ENCODE data around the gene SUGT1. TPM values are rescaled to one million over a fixed set of nuclear protein-coding genes. Genes with fewer than 3 reads are reported as not detected.

Gene SUGT1
- total and polyA plus RNA-seq, 2 donors (not counting 3 experiments of a cell fraction or from before 2014, with no cell fraction given), result 21.7 to 78.8 TPM

- Histone ChIP-seq H2AFZ (ENCODE audit: low read depth, low read length) (no peak overlapping the region), H3K9me3 (replicated peaks; ENCODE audit: control insufficient read depth, insufficient read depth, low read length) (no peaks in the 10 kb centered on the region), H3K4me1 (ENCODE audit: control insufficient read depth, extremely low read depth, insufficient read depth, low read length) (peaks cover 13% of the 10 kb centered on the region), H3K4me3 (replicated peaks in 1 of 3; ENCODE audit: insufficient read depth in 1 of 3, low read depth in 1 of 3, low read length in 3 of 3) (no peak overlapping the region), H3K36me3 (ENCODE audit: control insufficient read depth in 2 of 2, extremely low read depth in 1 of 2, insufficient read depth in 2 of 2, low read length in 2 of 2) (no peaks in the 10 kb centered on the region), H3K4me2 (ENCODE audit: insufficient read depth, low read length) (no peak overlapping the region), H3K27ac (ENCODE audit: insufficient read depth, low read depth, low read length) (no peak overlapping the region), H3K9ac (replicated peaks; ENCODE audit: extremely low read depth, insufficient read depth, low read length) (no peak overlapping the region), H3K9me1 (replicated peaks; ENCODE audit: control insufficient read depth, extremely low read depth, insufficient read depth, low read length) (no peaks in the 10 kb centered on the region), H3K79me2 (ENCODE audit: control insufficient read depth, insufficient read depth, low read length) (no peaks in the 10 kb centered on the region), H4K20me1 (replicated peaks; ENCODE audit: control insufficient read depth, extremely low read depth, insufficient read depth, low read length) (no peaks in the 10 kb centered on the region), H3K27me3 (ENCODE audit: control insufficient read depth in 2 of 2, insufficient read depth in 2 of 2, low read length in 2 of 2) (no peaks in the 10 kb centered on the region)
- no TSS peak for BruUV-seq (replicated peaks)
- intact Hi-C loops (cut with micrococcal nuclease) (no loop called here), dilution Hi-C loops (cut with MboI; ENCODE audit: extremely low pct_ligation_motif_present, low sequenced_read_pairs) (no loop called here)
- FAIRE-seq, result no peak
- DNase-seq (ENCODE audit: low read depth, low spot score), result no peak
- ChIA-PET POLR2A (no interaction called here), CTCF (interaction anchor here (1.1 to 1.8 kb wide), 3 partner anchors 17 to 262 kb away, joined by 4 to 5 read pairs (median 5); no protein-coding TSS in a partner anchor)
- no peak for TF ChIP-seq CTCF (IDR thresholded peaks at IDR 0.05; ENCODE audit: extremely low read depth in 1 of 2, insufficient read depth in 1 of 2, low read depth in 1 of 2, low read length in 2 of 2)
- no peak for TF ChIP-seq FOS (IDR thresholded peaks at IDR 0.05; ENCODE audit: borderline replicate concordance, insufficient read depth, low read length)
- no peak for TF ChIP-seq EZH2 (IDR thresholded peaks at IDR 0.05; ENCODE audit: borderline replicate concordance, low read depth, low read length, severe bottlenecking)
- TF ChIP-seq POLR2A (IDR thresholded peaks at IDR 0.05; ENCODE audit: low read depth, low read length), result no peak
- no peak for TF ChIP-seq GATA2 (IDR thresholded peaks at IDR 0.05; ENCODE audit: insufficient read depth, insufficient read length, low read depth, low read length)
- no peak for TF ChIP-seq JUN (IDR thresholded peaks at IDR 0.05; ENCODE audit: borderline replicate concordance, insufficient read depth, insufficient read length, low read depth)
- no peak for TF ChIP-seq POLR2AphosphoS5 (IDR thresholded peaks at IDR 0.05; ENCODE audit: insufficient read depth, low read depth, low read length)
- no peak for TF ChIP-seq MAX (IDR thresholded peaks at IDR 0.05; ENCODE audit: insufficient read depth, insufficient read length)
- TF ChIP-seq MYC (IDR thresholded peaks at IDR 0.05; ENCODE audit: low read depth, low read length), result no peak
Measured at GRCh38 chr13:52706081-52706480, 53.4 kb downstream of the SUGT1 start.

All from endothelial cell of umbilical vein (primary cell).